ENCODE results near the gene GDF11. TPM values are rescaled to one million over a fixed set of nuclear protein-coding genes. Genes with fewer than 3 reads are reported as not detected.
A peak's percentile ranks its signal among the peaks of the same experiment; 100 is the strongest.

Gene GDF11
- total and polyA plus RNA-seq, 2 of the 8 experiments (the other 6 are each of a cell fraction or from before 2014, with no cell fraction given): 12.1 to 15.1 TPM

DNA sequence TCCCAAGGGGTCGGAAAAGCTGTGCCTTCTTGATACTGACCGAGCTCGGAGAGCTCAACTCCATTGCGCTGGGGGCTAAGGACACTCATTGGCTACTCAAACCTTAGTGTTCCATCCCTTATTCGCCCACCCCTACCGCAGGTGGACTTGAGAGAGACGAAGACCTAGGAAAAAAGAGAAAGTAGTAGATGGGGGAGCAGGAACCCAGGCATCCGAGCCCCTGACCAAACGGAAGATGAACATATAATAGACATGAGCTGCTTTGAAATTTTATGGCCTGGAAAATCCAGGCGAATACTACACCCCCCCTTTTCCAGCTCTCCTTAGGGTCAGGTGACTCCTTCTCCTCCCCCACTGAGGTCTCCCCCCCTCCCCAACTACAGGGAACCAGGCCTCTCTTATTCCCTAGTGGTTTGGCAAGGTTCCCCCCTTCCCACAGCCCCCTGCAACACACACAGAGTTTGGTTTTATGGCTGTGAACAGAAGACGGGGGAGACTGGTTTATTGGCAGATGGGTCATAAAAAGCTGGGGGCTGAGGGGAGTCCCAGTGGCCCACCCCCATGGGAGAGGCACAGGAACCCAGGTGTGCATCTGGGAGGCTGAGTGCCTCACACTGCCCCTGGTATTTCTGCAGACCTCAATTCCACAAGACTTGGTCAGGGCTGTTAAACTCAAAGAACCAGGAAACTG lies 1.6 kb downstream of the GDF11 start:
- CTCF ChIA-PET (ENCODE audit: partially characterized antibody): interaction anchor here (0.6 to 11.1 kb wide), 19 partner anchors 9 to 745 kb away, joined by 3 to 224 read pairs (median 4); partner anchors contain the start of genes MMP19, ORMDL2 and SARNP
- Histone ChIP-seq H2AFZ (ENCODE audit: low read length) (no peak overlapping the region), H3K9me3 (ENCODE audit: insufficient read depth in 2 of 2, low read depth in 1 of 2, low read length in 1 of 2) (no peaks in the 10 kb centered on the region), H3K18ac (ENCODE audit: extremely low read depth, low read length) (peak overlapping the region; percentile 94), H3K23me2 (ENCODE audit: low read depth, low read length) (peaks cover 29% of the 10 kb centered on the region), H4K20me1 (replicated peaks in 1 of 2; ENCODE audit: control insufficient read depth in 1 of 2, insufficient read depth in 2 of 2, low read length in 2 of 2) (peaks cover 10 to 13% of the 10 kb centered on the region in 2 experiments), H3K4ac (replicated peaks; ENCODE audit: insufficient read length, low read depth, low read length) (no peak overlapping the region), H3K4me3 (ENCODE audit: extremely low read depth in 1 of 4, insufficient read depth in 2 of 4, low read depth in 3 of 4, low read length in 4 of 4) (peak overlapping the region; percentile 80 to 99 (median 92)), H3K14ac (ENCODE audit: insufficient read length) (peak overlapping the region; percentile 92), H2BK5ac (ENCODE audit: low read depth, low read length) (peak overlapping the region; percentile 89; the same call in 1 of the 2 replicates), H3K4me1 (replicated peaks in 1 of 4; ENCODE audit: control insufficient read depth in 3 of 4, insufficient read depth in 4 of 4, low read length in 3 of 4) (peaks cover 8 to 37% (median 19%) of the 10 kb centered on the region in 4 experiments), H3K27ac (ENCODE audit: low read depth, low read length) (no peak overlapping the region), H3K79me2 (ENCODE audit: control insufficient read depth in 1 of 2, insufficient read depth in 2 of 2, low read length in 2 of 2) (peaks cover 10 to 52% of the 10 kb centered on the region in 2 experiments), H3K27me3 (replicated peaks in 1 of 4; ENCODE audit: control insufficient read depth in 3 of 4, extremely low read depth in 1 of 4, insufficient read depth in 3 of 4, low read length in 3 of 4) (no peaks in the 10 kb centered on the region), H3K56ac (replicated peaks; ENCODE audit: insufficient read length, low read depth, low read length) (peak overlapping the region; percentile 13), H4K91ac (replicated peaks; ENCODE audit: insufficient read length, low read length) (peak overlapping the region; percentile 52), H2AK5ac (ENCODE audit: low read depth, low read length) (0 out of 2 replicates have a peak overlapping the region, but pooled peaks have one; percentile 47), H2BK15ac (ENCODE audit: low read length) (peak overlapping the region; percentile 21), H3K4me2 (ENCODE audit: insufficient read depth in 1 of 2, low read depth in 2 of 2, low read length in 2 of 2) (peak overlapping the region; percentile 82 to 93), H4K5ac (ENCODE audit: insufficient read length, low read depth, low read length) (peak overlapping the region; percentile 7), H3K9ac (replicated peaks in 1 of 4; ENCODE audit: extremely low read depth in 1 of 4, low read depth in 3 of 4, low read length in 3 of 4) (peak overlapping the region; percentile 42 to 90 (median 62)), H4K8ac (ENCODE audit: extremely low read depth, insufficient read depth, low read length) (no peak overlapping the region), H2BK20ac (ENCODE audit: low read length) (0 out of 2 replicates have a peak overlapping the region, but pooled peaks have one; percentile 35), H2BK12ac (ENCODE audit: low read depth, low read length) (peak overlapping the region; percentile 19; the same call in 1 of the 2 replicates), H3K23ac (ENCODE audit: insufficient read length) (no peak overlapping the region), H3K36me3 (ENCODE audit: control insufficient read depth in 2 of 4, insufficient read depth in 4 of 4, low read length in 3 of 4) (peaks cover 3 to 14% (median 12%) of the 10 kb centered on the region in 4 experiments; a peak in 7 of 8 replicates), H2BK120ac (replicated peaks; ENCODE audit: low read depth, low read length) (peak overlapping the region; percentile 87), H3K79me1 (ENCODE audit: low read depth, low read length) (peaks cover 13% of the 10 kb centered on the region)
- TF ChIP-seq RBBP5 (IDR thresholded peaks at IDR 0.05; ENCODE audit: borderline replicate concordance, low read depth, low read length): no peak
- TF ChIP-seq TAF7 (optimal IDR thresholded peaks at IDR 0.05; ENCODE audit: borderline replicate concordance, low read depth, low read length): no peak
- peak; percentile 54; the same call in 1 of the 2 replicates for TF ChIP-seq E2F6 (IDR thresholded peaks at IDR 0.05)
- TF ChIP-seq MAX (IDR thresholded peaks at IDR 0.05): peak; percentile 64
- FAIRE-seq: no peak
- POLR2A ChIA-PET (ENCODE audit: partially characterized antibody): interaction anchor here (0.5 to 46.5 kb wide), 20 partner anchors 1 to 299 kb away, joined by 3 to 809 read pairs (median 5); partner anchors contain the start of genes BLOC1S1, CD63, CDK2 and DNAJC14
- WGBS, 2 experiments (ENCODE audit: extremely low coverage in 1 of 2, insufficient coverage in 1 of 2, insufficient read length in 1 of 2, insufficient replicate concordance in 2 of 2, low coverage in 1 of 2, low lambda C conversion rate in 2 of 2, missing lambda C conversion rate in 1 of 2): 6% methylated on average over 10 of the region's 11 CpGs; no CpG with 5 or more reads in 1 of the 2 experiments
- DNase-seq (ENCODE audit: low read depth in 1 of 2, low spot score in 2 of 2): no peak

All from H1 (cell line).